Gastroesophageal sphincter (tissue), 4 donors: ENCODE results near the gene IFFO2. TPM values are rescaled to one million over a fixed set of nuclear protein-coding genes. Genes with fewer than 3 reads are reported as not detected.

Experiments used
- ATAC-seq: fragments of 150-250 bp; one replicate; pipeline ENCODE4 v1.9.1; 2016; ENCODE audit warnings: mild to moderate bottlenecking, moderate library complexity
- H3K27ac ChIP-seq, 4 donors: fragments of 200-600 bp; sonication (generic) in 3 of 4; 1 replicate in 3 of 4; 2 replicates in 1 of 4; pipeline ENCODE4 v1.5.1; 2016 to 2019
- H3K27me3 ChIP-seq: fragments of 200-600 bp; sonication (generic); one replicate; pipeline ENCODE4 v1.5.1; 2019
- H3K36me3 ChIP-seq, 2 donors: fragments of 200-600 bp; sonication (generic); one replicate each; pipeline ENCODE4 v1.5.1; 2019; ENCODE audit warnings: control low read depth in 1 of 2
- H3K4me1 ChIP-seq, 3 donors: fragments of 200-600 bp; sonication (generic); 1 replicate in 2 of 3; 2 replicates in 1 of 3; pipeline ENCODE4 v1.5.1; 2016 to 2019; ENCODE audit warnings: control low read depth in 2 of 3
- H3K4me3 ChIP-seq, 2 donors: fragments of 200-600 bp; sonication (generic); one replicate each; pipeline ENCODE4 v1.5.1; 2019; ENCODE audit warnings: mild to moderate bottlenecking in 1 of 2, moderate library complexity in 1 of 2
- H3K9me3 ChIP-seq, 3 donors: fragments of 200-600 bp; sonication (generic); one replicate each; pipeline ENCODE4 v1.5.1; 2017 to 2019; ENCODE audit warnings: control low read depth in 2 of 3
- CTCF ChIP-seq, 4 experiments: fragments of 200-600 bp in 2 of 4; fragments of 450-650 bp in 2 of 4; sonication (generic) in 1 of 4; IDR thresholded peaks; one replicate each; pipeline ENCODE4 v1.5.1; 2017 to 2019; ENCODE audit warnings: antibody characterized with exemption in 4 of 4, mild to moderate bottlenecking in 2 of 4, moderate library complexity in 2 of 4
- EP300 ChIP-seq: sonication (generic); formaldehyde crosslinking; IDR thresholded peaks from one replicate; pipeline ENCODE4 v1.6.1; 2017; ENCODE audit warnings: antibody characterized with exemption, mild to moderate bottlenecking
- POLR2A ChIP-seq, 2 donors: fragments of 450-650 bp; IDR thresholded peaks; one replicate each; pipeline ENCODE4 v1.6.1; 2017; ENCODE audit warnings: antibody characterized with exemption in 2 of 2, mild to moderate bottlenecking in 2 of 2, moderate library complexity in 1 of 2
- POLR2AphosphoS5 ChIP-seq: sonication (generic); formaldehyde crosslinking; IDR thresholded peaks from one replicate; pipeline ENCODE4 v1.6.1; 2017; ENCODE audit warnings: antibody characterized with exemption
- WGBS, 2 donors: methylation state at CpG; one replicate each; pipeline ENCODE4 v1.1.5; 2018; ENCODE audit warnings: low coverage in 1 of 2; 5-methylcytosine and 5-hydroxymethylcytosine counted together
- small RNA-seq, 4 donors: library from RNA; depleted of rRNA; stranded (forward); fragments of <200 nt; gene quantifications; one replicate each; pipeline ENCODE3, GENCODE V24; 2016
- total RNA-seq, 4 donors: library from RNA; depleted of rRNA; stranded (reverse); fragments of >200 nt; gene quantifications; one replicate each; pipeline ENCODE4 v1.1.0, GENCODE V29; 2016

Gene IFFO2
- total RNA-seq, 4 donors from 2014 or later, result 9.3 to 18.4 (median 12.7) TPM

DNA sequence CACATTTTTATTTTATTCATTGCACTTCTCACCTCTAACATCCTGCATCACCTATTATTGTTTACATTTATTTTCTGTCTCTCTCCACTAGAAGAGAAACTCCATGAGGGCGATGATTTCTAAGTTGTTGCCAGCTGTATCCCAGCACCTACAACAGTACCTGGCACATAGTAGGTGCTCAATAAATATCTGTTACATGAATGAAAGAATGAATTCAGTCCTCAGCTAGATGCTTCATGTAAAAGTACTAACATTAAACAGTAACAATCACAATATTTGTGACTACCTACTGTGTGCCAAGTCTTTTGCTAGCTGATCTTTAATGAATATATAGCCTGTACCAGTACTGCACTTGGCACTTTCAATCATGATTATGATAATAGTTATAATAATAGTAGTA is 100.0 kb downstream of the IFFO2 start:
- peaks cover 31% of the 10 kb centered on the region for H3K27me3 ChIP-seq
- no peaks in the 10 kb centered on the region for H3K4me1 ChIP-seq
- H3K4me3 ChIP-seq, result no peak overlapping the region
- 88 to 100% methylated on average over 1 of the region's 1 CpG for whole genome bisulfite sequencing, 2 donors
- no peaks in the 10 kb centered on the region for H3K9me3 ChIP-seq
- no peaks in the 10 kb centered on the region for H3K36me3 ChIP-seq
- TF ChIP-seq POLR2AphosphoS5 (no peak), EP300 (no peak), CTCF (IDR thresholded peaks at IDR 0.05) (no peak), POLR2A (IDR thresholded peaks at IDR 0.05) (no peak)
- no peak overlapping the region for H3K27ac ChIP-seq
- no peak for ATAC-seq

GRCh38 chr1:18855573-18855972 is 100.9 kb downstream of the IFFO2 start:
- Histone ChIP-seq H3K36me3 (no peaks in the 10 kb centered on the region), H3K4me1 (no peaks in the 10 kb centered on the region), H3K4me3 (no peak overlapping the region), H3K27me3 (peaks cover 40% of the 10 kb centered on the region), H3K27ac (no peak overlapping the region), H3K9me3 (no peaks in the 10 kb centered on the region)
- WGBS, 2 donors, result 58 to 71% methylated on average over 6 of the region's 6 CpGs
- no peak for TF ChIP-seq CTCF (IDR thresholded peaks at IDR 0.05)
- TF ChIP-seq POLR2A (IDR thresholded peaks at IDR 0.05), result no peak
- TF ChIP-seq POLR2AphosphoS5, result no peak
- TF ChIP-seq EP300, result no peak
- ATAC-seq, result no peak

DNA sequence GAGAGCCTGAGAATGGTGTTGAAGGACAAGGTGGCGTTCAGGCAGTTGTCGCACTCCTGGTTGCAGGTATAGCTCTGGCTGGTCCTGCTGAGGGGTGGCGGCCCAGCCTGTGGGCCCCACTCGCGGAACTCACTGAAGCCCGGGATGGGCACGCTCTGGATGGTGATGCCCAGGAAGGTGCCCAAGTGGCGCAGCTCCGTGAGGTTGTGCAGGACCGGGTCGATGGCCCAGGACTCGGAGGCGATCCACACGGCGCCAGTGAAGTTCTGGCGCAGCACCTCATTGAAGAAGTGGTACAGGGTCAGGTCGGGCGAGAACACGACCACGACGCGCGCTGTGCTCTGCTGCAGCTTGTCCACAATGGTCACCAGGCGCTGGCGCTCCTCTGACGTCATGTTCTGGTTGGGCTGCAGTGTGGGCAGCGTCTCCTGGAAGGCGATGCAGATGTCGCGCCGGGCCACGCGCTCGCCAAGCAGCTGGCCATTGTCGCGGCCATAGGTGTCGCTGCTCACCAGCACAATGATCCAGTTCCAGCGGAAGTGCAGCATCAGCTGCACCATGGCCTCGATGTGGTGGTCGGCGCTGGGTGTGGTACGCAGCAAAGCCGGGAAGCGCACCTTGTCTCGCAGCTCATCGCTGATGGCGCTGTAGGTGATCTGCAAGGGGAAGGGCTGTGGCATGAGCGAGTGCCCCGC is 102.0 kb downstream of the IFFO2 start:
- H3K27ac ChIP-seq, result no peak overlapping the region
- WGBS, 2 donors, result 87% methylated on average over 16 of the region's 49 CpGs; no CpG with 5 or more reads in 1 of the 2 donors
- peaks cover 49% of the 10 kb centered on the region for H3K27me3 ChIP-seq
- no peak for ATAC-seq
- H3K36me3 ChIP-seq, result no peaks in the 10 kb centered on the region
- no peaks in the 10 kb centered on the region for H3K9me3 ChIP-seq
- H3K4me3 ChIP-seq, result no peak overlapping the region
- H3K4me1 ChIP-seq, result no peaks in the 10 kb centered on the region
- no peak for TF ChIP-seq CTCF (IDR thresholded peaks at IDR 0.05)
- no peak for TF ChIP-seq POLR2A (IDR thresholded peaks at IDR 0.05)
- TF ChIP-seq POLR2AphosphoS5, result no peak
- no peak for TF ChIP-seq EP300

Small RNA genes lying within 50 kb of the gene (small RNA-seq; reads per million reads assigned to genes)
- gene MIR1290 (0 reads per million in 4 donors), gene MIR4695 (0 reads per million in 4 donors)

Other genes starting within 250 kb of the IFFO2 start
- not detected for gene TAS1R2, start 97.0 kb downstream of the IFFO2 start, total RNA-seq
- 10 to 100 TPM; 19.9 to 24.8 (median 22.5) TPM for gene ALDH4A1, start 54.1 kb downstream of the IFFO2 start, total RNA-seq